ENCODE results near the gene TVP23C. TPM values are rescaled to one million over a fixed set of nuclear protein-coding genes. Genes with fewer than 3 reads are reported as not detected.
A peak's percentile ranks its signal among the peaks of the same experiment; 100 is the strongest.

Gene TVP23C
- total and polyA plus RNA-seq, 5 experiments from 2014 or later = 1.2 to 22.2 (median 4.1) TPM

GRCh38 chr17:15465045-15465701 lies 98.1 kb downstream of the TVP23C start:
- H3K36me3 Mint-ChIP-seq = peaks cover 6 to 17% (median 12%) of the 10 kb centered on the region in 3 donors
- POLR2A ChIA-PET = no interaction called here
- DNase-seq = no peak
- peaks cover 0 to 6% (median 3%) of the 10 kb centered on the region in 9 donors for H3K9me3 Mint-ChIP-seq
- no peak for ATAC-seq
- H3K4me1 Mint-ChIP-seq = peaks cover 0 to 3% (median 0%) of the 10 kb centered on the region in 4 donors
- H3K27ac Mint-ChIP-seq = no peak overlapping the region
- no peaks in the 10 kb centered on the region for H3K27me3 Mint-ChIP-seq
- no peak overlapping the region for H3K4me3 Mint-ChIP-seq

GRCh38 chr17:15464231-15464985 lies 98.9 kb downstream of the TVP23C start:
- Mint-ChIP-seq H3K4me1 (peaks cover 0 to 7% (median 0%) of the 10 kb centered on the region in 4 donors), H3K9me3 (peaks cover 0 to 6% (median 3%) of the 10 kb centered on the region in 9 donors), H3K27ac (no peak overlapping the region), H3K36me3 (peaks cover 11 to 22% (median 17%) of the 10 kb centered on the region in 3 donors), H3K4me3 (no peak overlapping the region), H3K27me3 (no peaks in the 10 kb centered on the region)
- DNase-seq (no peak), ATAC-seq (no peak)
- POLR2A ChIA-PET = no interaction called here

- no peak for DNase-seq
- Mint-ChIP-seq H3K9me3 (peaks cover 0 to 6% (median 3%) of the 10 kb centered on the region in 9 donors), H3K4me3 (no peak overlapping the region), H3K36me3 (peaks cover 11 to 24% (median 15%) of the 10 kb centered on the region in 3 donors), H3K27ac (peak overlapping the region in 1 of 10 donors; percentile 45), H3K27me3 (no peaks in the 10 kb centered on the region), H3K4me1 (peaks cover 0 to 7% (median 0%) of the 10 kb centered on the region in 4 donors)
- POLR2A ChIA-PET = no interaction called here
- ATAC-seq = no peak
Measured at GRCh38 chr17:15462976-15463772, 100.1 kb downstream of the TVP23C start.

- ATAC-seq = no peak
- Mint-ChIP-seq H3K4me3 (no peak overlapping the region), H3K9me3 (peaks cover 0 to 23% (median 6%) of the 10 kb centered on the region in 9 donors), H3K27me3 (no peaks in the 10 kb centered on the region), H3K27ac (no peak overlapping the region), H3K4me1 (peaks cover 0 to 4% (median 0%) of the 10 kb centered on the region in 4 donors), H3K36me3 (peaks cover 23 to 63% (median 38%) of the 10 kb centered on the region in 3 donors)
- POLR2A ChIA-PET = no interaction called here
- DNase-seq = no peak
Measured at GRCh38 chr17:15457723-15458094, 105.6 kb downstream of the TVP23C start.

- no peaks in the 10 kb centered on the region for H3K27me3 Mint-ChIP-seq
- H3K9me3 Mint-ChIP-seq = peaks cover 0 to 19% (median 5%) of the 10 kb centered on the region in 9 donors
- POLR2A ChIA-PET = no interaction called here
- DNase-seq (no peak), ATAC-seq (no peak)
- no peak overlapping the region for H3K4me3 Mint-ChIP-seq
- H3K4me1 Mint-ChIP-seq = peaks cover 0 to 4% (median 0%) of the 10 kb centered on the region in 4 donors
- peaks cover 23 to 59% (median 33%) of the 10 kb centered on the region in 3 donors for H3K36me3 Mint-ChIP-seq
- H3K27ac Mint-ChIP-seq = no peak overlapping the region
Measured at GRCh38 chr17:15456972-15457722, 106.1 kb downstream of the TVP23C start.

- Mint-ChIP-seq H3K9me3 (peaks cover 0 to 19% (median 5%) of the 10 kb centered on the region in 9 donors), H3K27me3 (no peaks in the 10 kb centered on the region), H3K27ac (no peak overlapping the region), H3K4me1 (peaks cover 0 to 4% (median 0%) of the 10 kb centered on the region in 4 donors), H3K36me3 (peaks cover 23 to 55% (median 33%) of the 10 kb centered on the region in 3 donors), H3K4me3 (no peak overlapping the region)
- no peak for ATAC-seq
- no peak for DNase-seq
- POLR2A ChIA-PET = no interaction called here
Measured at GRCh38 chr17:15456496-15456895, 106.8 kb downstream of the TVP23C start.

GRCh38 chr17:15454346-15454745 lies 108.9 kb downstream of the TVP23C start:
- POLR2A ChIA-PET = no interaction called here
- peaks cover 0 to 19% (median 3%) of the 10 kb centered on the region in 9 donors for H3K9me3 Mint-ChIP-seq
- no peak for ATAC-seq

GRCh38 chr17:15453782-15454181 lies 109.5 kb downstream of the TVP23C start:
- Mint-ChIP-seq H3K9me3 (peaks cover 0 to 19% (median 3%) of the 10 kb centered on the region in 9 donors), H3K27me3 (no peaks in the 10 kb centered on the region), H3K4me3 (no peak overlapping the region), H3K27ac (no peak overlapping the region), H3K4me1 (no peaks in the 10 kb centered on the region), H3K36me3 (peaks cover 18 to 48% (median 28%) of the 10 kb centered on the region in 3 donors)
- ATAC-seq = no peak
- no peak for DNase-seq
- POLR2A ChIA-PET = no interaction called here

More at GRCh38 chr17:15454346-15454745, 108.9 kb downstream of the TVP23C start:
- Mint-ChIP-seq H3K36me3 (peaks cover 18 to 46% (median 28%) of the 10 kb centered on the region in 3 donors), H3K4me3 (no peak overlapping the region), H3K27ac (no peak overlapping the region), H3K4me1 (no peaks in the 10 kb centered on the region), H3K27me3 (no peaks in the 10 kb centered on the region)
- DNase-seq = no peak

- Mint-ChIP-seq H3K4me3 (no peak overlapping the region), H3K27ac (no peak overlapping the region), H3K9me3 (peaks cover 0 to 19% (median 3%) of the 10 kb centered on the region in 9 donors), H3K36me3 (peaks cover 18 to 49% (median 28%) of the 10 kb centered on the region in 3 donors), H3K4me1 (peaks cover 0 to 1% (median 0%) of the 10 kb centered on the region in 4 donors), H3K27me3 (no peaks in the 10 kb centered on the region)
- DNase-seq (no peak), ATAC-seq (no peak)
- POLR2A ChIA-PET = no interaction called here
Measured at GRCh38 chr17:15453246-15453645, 110.0 kb downstream of the TVP23C start.

- Mint-ChIP-seq H3K4me1 (peaks cover 0 to 1% (median 0%) of the 10 kb centered on the region in 4 donors), H3K27me3 (no peaks in the 10 kb centered on the region), H3K4me3 (no peak overlapping the region), H3K36me3 (peaks cover 18 to 47% (median 28%) of the 10 kb centered on the region in 3 donors), H3K27ac (no peak overlapping the region), H3K9me3 (peaks cover 0 to 19% (median 3%) of the 10 kb centered on the region in 9 donors)
- no peak for DNase-seq
- no peak for ATAC-seq
- POLR2A ChIA-PET = no interaction called here
Measured at GRCh38 chr17:15452746-15453145, 110.5 kb downstream of the TVP23C start.
